Measurements from ENCODE around the gene ACER1.

DNA sequence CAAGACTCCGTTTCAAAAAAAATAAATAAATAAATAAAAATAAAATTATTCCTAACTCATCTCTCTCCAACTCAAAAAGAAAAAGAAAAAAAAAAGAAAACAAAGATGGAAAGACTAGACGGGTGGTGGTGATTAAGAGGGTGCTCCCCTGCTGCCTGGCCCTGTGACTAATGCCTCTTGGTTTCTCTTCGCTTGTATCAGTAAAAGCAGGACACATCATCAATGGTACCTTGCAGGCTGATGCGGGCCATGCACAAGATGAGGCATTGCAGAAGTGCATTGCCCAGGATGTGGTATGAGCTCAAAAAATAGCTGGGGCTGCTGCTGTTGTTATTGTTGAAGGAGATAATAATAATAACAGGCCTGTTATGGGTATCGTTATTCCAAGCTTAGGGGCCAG is 14.6 kb downstream of the ACER1 start:
- TF ChIP-seq CTCF (IDR thresholded peaks at IDR 0.05 in 4 of 5, conservative IDR thresholded peaks at IDR 0.05 in 1 of 5) (no peak), POLR2A (IDR thresholded peaks at IDR 0.05) (no peak)
